Left ventricle myocardium inferior (tissue), 1 donor: Measurements from ENCODE around the gene EXOC7. TPM values are rescaled to one million over a fixed set of nuclear protein-coding genes. Genes with fewer than 3 reads are reported as not detected.

Experiments used
- DNase-seq: peaks from one replicate; pipeline ENCODE4 v3.0.0-alpha.2; 2020
- H3K27ac ChIP-seq: fragments of 200-600 bp; replicated peaks from 2 replicates; pipeline ENCODE4 v1.8.0; 2021
- H3K27me3 ChIP-seq: fragments of 200-600 bp; 2 replicates; pipeline ENCODE4 v1.8.0; 2021; ENCODE audit warnings: low read depth
- H3K36me3 ChIP-seq: fragments of 200-600 bp; 2 replicates; pipeline ENCODE4 v1.8.0; 2021
- H3K4me1 ChIP-seq: fragments of 200-600 bp; 2 replicates; pipeline ENCODE4 v1.8.0; 2021
- H3K4me3 ChIP-seq: fragments of 200-600 bp; 2 replicates; pipeline ENCODE4 v1.8.0; 2021; ENCODE audit warnings: mild to moderate bottlenecking, moderate library complexity
- H3K9me3 ChIP-seq: fragments of 200-600 bp; replicated peaks from 2 replicates; pipeline ENCODE4 v1.8.0; 2021
- intact Hi-C: fragments of 100-400 bp; cut with micrococcal nuclease; formaldehyde crosslinking; loops from one replicate; pipeline ENCODE4 v1.11.0; 2022
- total RNA-seq: library from RNA; stranded (reverse); fragmentation: NEBNext Ultra II Directional; extraction: Animal tissue kit (Norgen Biotek cat#: 25700); gene quantifications from one replicate; pipeline ENCODE4 v1.2.1, GENCODE V29; 2021
- TF ChIP-seq, protein P1 (sequence below): fragments of 200-600 bp; IDR thresholded peaks from 2 replicates; pipeline ENCODE4 v1.8.0; 2021; ENCODE audit warnings: antibody characterized with exemption, mild to moderate bottlenecking, borderline replicate concordance
- donor health status: DM: no; HTN: yes; CAD: no; lungs with severe emphysema.

EXOC7 gene
- total RNA-seq, 1 donor from 2014 or later: 81.1 TPM

DNA sequence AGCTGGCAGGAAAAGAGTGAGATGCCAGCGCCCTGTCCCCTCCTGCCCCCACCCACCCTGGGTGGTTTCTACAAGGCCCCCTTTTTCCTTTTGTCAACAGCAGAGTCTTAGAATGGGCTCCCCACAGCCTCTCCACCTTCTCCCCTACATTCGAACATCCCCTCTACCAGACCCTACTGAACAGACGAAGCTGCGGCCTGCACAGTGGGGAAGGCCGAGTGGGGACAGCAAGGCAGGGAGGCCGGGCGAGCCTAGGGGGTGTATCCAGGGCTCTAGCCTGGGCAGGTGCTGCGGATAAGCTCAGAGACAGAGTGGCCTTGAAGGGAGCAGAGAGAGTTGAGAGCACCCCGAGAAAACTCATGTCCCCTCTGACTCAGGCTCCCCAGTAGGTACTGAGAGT lies 17.2 kb downstream of the EXOC7 start:
- Histone ChIP-seq H3K36me3 (peaks cover 83% of the 10 kb centered on the region), H3K27ac (no peak overlapping the region)
- no peak for DNase-seq

DNA sequence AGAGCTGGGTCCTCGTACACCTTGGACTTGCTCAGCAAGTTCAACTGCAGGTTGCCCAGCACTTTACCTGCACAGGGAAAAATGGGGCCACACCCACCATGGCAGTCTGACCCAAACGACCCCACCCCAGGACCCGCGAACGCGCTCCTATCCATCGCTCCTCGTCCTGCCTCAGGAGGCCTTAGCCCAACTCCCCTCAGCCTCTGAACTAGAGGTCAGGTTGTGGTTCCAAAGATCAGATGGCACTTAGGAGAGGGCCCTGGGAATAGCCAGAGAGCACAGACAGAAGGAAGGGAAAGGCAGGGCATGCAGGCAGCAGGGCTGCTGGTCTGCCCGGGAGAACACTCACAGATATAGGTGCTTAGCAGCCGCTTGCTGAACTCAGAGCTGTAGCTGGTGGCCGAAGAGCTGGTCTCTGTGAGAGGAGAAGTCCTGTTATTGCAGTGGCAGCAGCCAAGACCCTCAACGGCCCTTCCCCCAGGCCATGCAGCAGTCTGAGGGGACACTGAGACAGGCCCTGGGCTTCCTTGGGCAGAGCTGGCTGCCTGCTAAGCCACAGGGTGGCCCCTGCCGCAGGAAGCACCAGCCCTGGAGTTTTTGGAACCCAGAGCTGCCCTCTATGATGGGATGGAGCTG lies 17.7 kb downstream of the EXOC7 start:
- DNase-seq: no peak
- H3K27me3 ChIP-seq: no peaks in the 10 kb centered on the region
- H3K36me3 ChIP-seq: peaks cover 78% of the 10 kb centered on the region
- intact Hi-C loops: no loop called here
- TF ChIP-seq, protein P1, sequence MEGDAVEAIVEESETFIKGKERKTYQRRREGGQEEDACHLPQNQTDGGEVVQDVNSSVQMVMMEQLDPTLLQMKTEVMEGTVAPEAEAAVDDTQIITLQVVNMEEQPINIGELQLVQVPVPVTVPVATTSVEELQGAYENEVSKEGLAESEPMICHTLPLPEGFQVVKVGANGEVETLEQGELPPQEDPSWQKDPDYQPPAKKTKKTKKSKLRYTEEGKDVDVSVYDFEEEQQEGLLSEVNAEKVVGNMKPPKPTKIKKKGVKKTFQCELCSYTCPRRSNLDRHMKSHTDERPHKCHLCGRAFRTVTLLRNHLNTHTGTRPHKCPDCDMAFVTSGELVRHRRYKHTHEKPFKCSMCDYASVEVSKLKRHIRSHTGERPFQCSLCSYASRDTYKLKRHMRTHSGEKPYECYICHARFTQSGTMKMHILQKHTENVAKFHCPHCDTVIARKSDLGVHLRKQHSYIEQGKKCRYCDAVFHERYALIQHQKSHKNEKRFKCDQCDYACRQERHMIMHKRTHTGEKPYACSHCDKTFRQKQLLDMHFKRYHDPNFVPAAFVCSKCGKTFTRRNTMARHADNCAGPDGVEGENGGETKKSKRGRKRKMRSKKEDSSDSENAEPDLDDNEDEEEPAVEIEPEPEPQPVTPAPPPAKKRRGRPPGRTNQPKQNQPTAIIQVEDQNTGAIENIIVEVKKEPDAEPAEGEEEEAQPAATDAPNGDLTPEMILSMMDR: no peak
- no peak overlapping the region for H3K4me3 ChIP-seq
- H3K27ac ChIP-seq: no peak overlapping the region
- no peaks in the 10 kb centered on the region for H3K9me3 ChIP-seq
- H3K4me1 ChIP-seq: peaks cover 9% of the 10 kb centered on the region

More for the DNA sequence above, 17.2 kb downstream of the EXOC7 start:
- H3K9me3 ChIP-seq: no peaks in the 10 kb centered on the region
- intact Hi-C loops: no loop called here
- TF ChIP-seq, protein P1: no peak
- H3K27me3 ChIP-seq: no peaks in the 10 kb centered on the region
- peaks cover 9% of the 10 kb centered on the region for H3K4me1 ChIP-seq
- no peak overlapping the region for H3K4me3 ChIP-seq

- H3K4me1 ChIP-seq: peaks cover 14% of the 10 kb centered on the region
- DNase-seq: no peak
- no peak overlapping the region for H3K27ac ChIP-seq
- peaks cover 71% of the 10 kb centered on the region for H3K36me3 ChIP-seq
- TF ChIP-seq, protein P1: no peak
- intact Hi-C loops: no loop called here
- no peak overlapping the region for H3K4me3 ChIP-seq
- H3K27me3 ChIP-seq: no peaks in the 10 kb centered on the region
- H3K9me3 ChIP-seq: no peaks in the 10 kb centered on the region
Observed at GRCh38 chr17:76085066-76085730, 18.4 kb downstream of the EXOC7 start.

GRCh38 chr17:76083536-76084182 lies 19.9 kb downstream of the EXOC7 start:
- Histone ChIP-seq H3K4me1 (peaks cover 17% of the 10 kb centered on the region), H3K27ac (no peak overlapping the region), H3K4me3 (no peak overlapping the region), H3K36me3 (peaks cover 56% of the 10 kb centered on the region), H3K27me3 (peaks cover 14% of the 10 kb centered on the region), H3K9me3 (no peaks in the 10 kb centered on the region)
- intact Hi-C loops: no loop called here
- DNase-seq: no peak
- TF ChIP-seq, protein P1: no peak

GRCh38 chr17:76082326-76083251 lies 21.0 kb downstream of the EXOC7 start:
- Histone ChIP-seq H3K36me3 (peaks cover 45% of the 10 kb centered on the region), H3K9me3 (no peaks in the 10 kb centered on the region), H3K27ac (no peak overlapping the region), H3K27me3 (peaks cover 25% of the 10 kb centered on the region), H3K4me1 (peaks cover 17% of the 10 kb centered on the region), H3K4me3 (no peak overlapping the region)
- TF ChIP-seq, protein P1: no peak
- no peak for DNase-seq
- intact Hi-C loops: no loop called here
